ENCODE results near the gene ITGAL. TPM values are rescaled to one million over a fixed set of nuclear protein-coding genes. Genes with fewer than 3 reads are reported as not detected.
"Not testable (repeated sequence)": the region's sequence is repeated elsewhere in the genome, so short reads cannot be mapped to it uniquely, and the experiment has no call there.

ITGAL gene
- polyA plus RNA-seq, 5 donors, result 3.5 to 6.6 (median 4.5) TPM

DNA sequence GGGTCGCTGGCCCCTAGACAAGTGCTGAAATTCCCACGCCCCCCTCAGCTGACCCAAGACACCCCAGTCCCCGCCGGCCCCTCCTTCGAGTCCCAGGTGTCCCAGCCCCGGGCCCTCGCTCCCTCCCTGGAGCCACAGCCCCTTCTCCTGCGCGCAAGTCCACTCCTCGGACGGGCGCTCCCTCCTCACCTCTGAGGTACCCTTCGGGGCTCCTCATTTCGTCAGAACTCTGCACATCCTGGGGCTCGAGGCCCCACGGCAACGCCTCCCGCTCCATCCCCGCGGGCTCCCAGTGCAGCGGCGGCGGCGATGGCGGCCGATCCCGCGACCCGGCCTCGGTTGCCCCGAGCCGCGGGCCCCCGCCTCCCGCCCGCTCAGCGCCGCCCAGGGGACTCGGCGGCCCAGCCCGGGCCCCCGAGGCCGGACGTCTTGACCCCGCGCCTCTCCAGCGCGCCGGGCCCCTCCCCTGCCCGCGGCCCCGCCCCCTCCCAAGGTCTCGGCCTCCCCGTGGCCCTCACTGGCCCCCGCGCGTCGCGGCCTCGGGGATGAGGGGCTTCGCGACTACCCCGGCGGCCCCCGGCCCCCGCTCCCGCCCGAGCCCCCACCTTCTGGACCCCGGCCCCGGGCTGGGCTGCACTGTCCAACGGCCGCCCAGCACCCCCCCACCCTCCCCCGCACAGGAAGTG lies 53.7 kb downstream of the ITGAL start, which contains the start of gene ZNF768:
TSS of gene ZNF768 (minus strand) at position 430 of the 686 bp plus-strand sequence. CDS start at position 277, 153 bp downstream.
- peak in 1 of 2 donors; percentile 26 for DNase-seq

DNA sequence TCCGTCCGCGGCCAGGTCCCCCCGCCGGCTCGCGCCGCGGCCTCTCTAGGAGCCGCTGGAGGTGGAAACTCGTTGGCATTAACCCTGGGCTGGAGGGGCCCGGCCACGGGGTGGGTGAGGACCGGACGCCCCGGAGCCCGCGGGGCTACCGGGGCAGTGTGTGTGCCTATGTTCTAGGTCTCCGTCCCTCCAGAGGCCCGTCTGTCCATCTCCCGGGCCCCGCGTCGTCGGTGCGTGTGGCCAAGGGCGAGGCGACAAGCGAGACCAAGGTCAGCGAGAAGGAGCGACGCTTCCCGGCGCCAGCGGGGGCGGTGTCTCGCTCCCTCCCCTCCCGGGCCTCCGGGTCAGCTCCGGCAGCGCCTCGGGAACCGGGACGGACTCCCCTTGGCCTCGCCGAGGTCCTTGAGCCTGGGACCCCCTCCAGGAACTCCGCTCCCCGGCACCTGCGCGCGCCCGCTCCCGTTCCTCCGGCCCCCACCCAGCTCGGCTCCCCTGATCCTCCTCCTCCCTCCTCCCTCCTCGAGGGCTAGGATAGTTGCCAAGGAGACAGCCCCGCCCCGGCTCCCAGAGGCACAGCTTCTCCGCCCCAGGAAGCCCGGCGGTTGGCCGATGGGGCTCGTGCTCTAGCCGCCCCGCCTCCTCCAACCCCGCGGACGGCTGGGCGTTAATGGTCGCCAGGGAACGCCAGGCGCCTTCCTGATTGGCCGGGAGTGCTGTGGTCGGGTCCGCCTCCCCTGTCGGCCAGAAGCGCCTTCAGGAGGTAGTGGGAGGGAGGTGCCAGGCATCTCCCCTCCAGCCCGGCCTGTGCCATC lies 54.5 kb downstream of the ITGAL start:
- peak; percentile 98 for DNase-seq

GRCh38 chr16:30527635-30528178 lies 55.2 kb downstream of the ITGAL start:
- DNase-seq, result no peak

DNA sequence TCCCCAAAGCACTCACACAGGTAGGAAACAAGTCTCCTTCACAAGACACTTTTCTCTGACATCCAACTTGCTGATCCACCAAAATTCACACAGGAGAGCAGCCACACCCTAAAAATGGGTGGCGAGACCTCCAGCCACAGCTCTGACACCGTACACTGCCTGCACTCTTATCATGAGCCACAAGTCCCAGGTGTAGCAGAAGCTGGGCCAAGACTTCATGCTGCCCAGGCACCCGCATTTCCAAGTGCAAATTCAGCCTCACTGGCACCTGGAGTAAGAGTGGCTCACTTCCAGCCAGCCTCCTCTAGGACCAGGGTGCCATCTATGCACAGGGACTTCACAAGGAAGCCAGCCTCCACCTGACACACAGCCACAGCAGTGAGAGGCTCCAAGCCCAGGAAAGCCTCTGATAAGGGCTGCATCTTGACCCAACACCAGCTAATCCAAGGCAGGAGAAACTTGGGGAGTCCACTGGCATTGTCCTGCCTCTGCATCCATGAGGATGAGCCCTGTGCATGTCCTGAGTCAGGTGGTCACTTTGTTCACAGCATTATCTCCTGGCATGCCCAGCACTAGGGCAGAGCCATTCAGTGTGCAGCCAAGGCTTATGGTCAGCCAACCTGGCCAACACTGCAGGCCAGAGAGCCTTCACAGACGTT lies 56.4 kb downstream of the ITGAL start:
- DNase-seq, result no peak

GRCh38 chr16:30530163-30531037 lies 57.9 kb downstream of the ITGAL start:
- DNase-seq, result no peak

DNA sequence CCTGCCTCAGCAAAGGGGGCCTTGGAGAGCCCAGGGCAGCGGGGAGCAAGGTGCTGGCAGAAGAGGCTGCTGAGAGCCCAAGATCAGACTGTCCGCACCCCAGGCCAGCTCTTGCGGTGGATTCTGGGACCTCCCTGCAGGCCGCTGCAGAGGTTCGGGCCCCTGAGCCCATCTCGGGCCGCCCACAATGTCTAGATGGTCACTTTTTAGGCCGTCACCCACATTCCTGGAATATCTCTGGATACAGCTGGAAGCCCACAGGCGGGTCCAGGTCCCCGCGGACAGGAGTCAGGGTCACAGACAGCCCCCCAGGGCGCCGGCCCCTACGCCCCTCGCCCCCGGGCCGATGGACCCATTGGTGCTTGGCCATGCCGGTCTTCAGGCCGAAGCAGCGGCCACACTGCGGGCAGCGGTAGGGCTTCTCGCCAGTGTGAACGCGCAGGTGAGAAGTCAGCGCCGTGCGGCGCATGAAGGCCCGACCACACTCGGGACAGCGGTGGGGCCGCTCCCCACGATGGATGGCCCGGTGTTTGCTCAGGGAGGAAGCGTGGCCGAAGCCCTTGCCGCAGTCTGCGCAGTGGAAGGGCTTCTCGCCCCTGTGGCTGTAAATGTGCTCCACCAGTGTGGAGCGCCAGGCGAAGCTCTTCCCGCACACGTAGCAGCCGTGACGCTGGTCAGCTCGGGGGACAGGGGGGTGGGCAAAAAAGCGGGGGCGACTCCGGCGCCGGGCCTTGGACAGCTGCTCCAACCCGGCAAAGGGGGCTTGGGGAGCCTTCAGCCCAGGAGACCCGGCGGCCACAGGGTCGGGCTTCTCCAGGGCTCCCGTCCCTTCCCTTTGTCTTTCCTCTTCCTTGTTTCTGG lies 60.0 kb downstream of the ITGAL start:
- no peak for DNase-seq

GRCh38 chr16:30533146-30533522 lies 60.6 kb downstream of the ITGAL start:
- DNase-seq, result no peak

DNA sequence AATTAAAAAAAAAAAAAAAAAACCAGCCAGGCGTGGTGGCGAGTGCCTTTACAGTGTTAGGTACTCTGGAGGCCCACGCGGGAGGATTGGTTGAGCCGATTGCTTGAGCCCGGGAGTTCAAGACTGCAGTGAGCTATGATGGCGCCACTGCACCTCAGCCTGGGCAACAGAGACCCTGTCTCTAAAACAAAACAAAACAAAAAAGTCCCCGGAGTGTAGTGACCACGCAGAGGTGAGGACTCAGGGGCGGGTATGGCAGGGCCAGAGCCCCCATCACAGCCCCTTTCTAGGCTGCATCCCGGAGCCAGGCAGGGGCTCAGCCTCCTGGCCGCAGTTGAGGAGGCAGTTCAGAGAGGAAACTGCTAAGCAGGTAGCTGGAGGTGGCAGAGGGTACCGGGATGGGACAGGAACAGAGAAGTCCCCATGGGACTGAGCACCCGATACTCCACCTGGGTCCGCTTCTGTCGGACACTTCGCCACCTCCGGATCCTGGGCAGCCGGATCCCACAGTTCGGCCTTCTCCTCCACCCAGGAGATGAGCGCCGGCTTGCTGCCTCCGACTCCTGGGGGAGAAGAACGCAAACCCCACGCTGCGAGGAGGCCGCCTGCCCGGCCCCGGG lies 61.3 kb downstream of the ITGAL start:
- DNase-seq, result no peak

GRCh38 chr16:30534368-30535105 lies 62.0 kb downstream of the ITGAL start, which contains the start of gene ZNF747:
ZNF747 (minus strand) TSS chr16:30534858; CDS start chr16:30534679, 179 bp downstream.
- peak; percentile 91 for DNase-seq

- DNase-seq, result no peak
Observed at GRCh38 chr16:30535106-30535776, 62.7 kb downstream of the ITGAL start.

- peak in 1 of 2 donors; percentile 69 for DNase-seq
Observed at GRCh38 chr16:30535777-30536190, 63.2 kb downstream of the ITGAL start.

DNA sequence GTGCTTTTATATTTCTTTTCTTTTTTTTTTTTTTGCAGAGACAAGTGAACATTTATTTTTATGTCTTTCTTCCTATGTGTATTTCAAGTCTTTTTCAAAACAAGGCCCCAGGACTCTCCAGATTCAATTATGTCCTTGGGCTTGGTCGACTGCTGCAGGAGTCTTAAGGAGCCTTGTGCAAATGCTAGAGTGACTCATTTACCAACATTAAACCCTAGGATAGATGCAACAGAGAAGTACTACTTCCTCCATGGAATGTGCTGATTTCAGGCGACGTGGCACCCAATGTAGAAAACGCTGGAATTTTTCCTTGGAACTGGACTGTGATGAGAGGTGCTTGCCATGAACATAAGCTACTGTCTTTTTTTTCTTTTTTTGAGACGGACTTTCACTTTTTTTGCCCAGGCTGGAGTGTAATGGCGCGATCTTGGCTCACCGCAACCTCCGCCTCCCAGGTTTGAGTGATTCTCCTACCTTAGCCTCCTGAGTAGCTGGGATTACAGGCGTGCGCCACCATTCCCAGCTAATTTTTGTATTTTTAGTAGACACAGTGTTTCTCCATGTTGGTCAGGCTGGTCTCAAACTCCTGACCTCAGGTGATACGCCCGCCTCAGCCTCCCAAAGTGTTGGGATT lies 64.0 kb downstream of the ITGAL start:
- DNase-seq, result not testable (repeated sequence)

- no peak for DNase-seq
Observed at GRCh38 chr16:30539000-30539964, 66.7 kb downstream of the ITGAL start.

DNA sequence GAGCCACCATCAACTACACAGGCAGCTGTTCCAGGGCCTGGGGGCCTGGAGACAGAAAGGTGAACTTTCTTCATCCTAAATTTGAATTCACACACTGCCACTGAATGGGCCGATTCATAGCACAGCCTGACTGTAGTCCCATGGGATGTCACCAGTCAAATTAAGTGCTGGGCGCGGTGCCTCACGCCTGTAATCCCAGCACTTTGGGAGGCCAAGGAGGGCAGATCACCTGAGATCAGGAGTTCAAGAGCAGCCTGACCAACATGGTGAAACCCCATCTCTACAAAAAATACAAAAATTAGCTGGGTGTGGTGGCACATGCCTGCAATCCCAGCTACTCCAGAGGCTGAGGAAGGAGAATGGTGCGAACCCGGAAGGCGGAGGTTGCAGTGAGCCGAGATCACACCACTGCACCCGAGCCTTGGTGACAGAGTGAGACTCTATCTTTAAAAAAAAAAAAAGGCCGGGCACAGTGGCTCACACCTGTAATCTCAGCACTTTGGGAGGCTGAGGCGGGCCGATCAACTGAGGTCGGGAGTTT lies 67.5 kb downstream of the ITGAL start:
- not testable (repeated sequence) for DNase-seq

DNA sequence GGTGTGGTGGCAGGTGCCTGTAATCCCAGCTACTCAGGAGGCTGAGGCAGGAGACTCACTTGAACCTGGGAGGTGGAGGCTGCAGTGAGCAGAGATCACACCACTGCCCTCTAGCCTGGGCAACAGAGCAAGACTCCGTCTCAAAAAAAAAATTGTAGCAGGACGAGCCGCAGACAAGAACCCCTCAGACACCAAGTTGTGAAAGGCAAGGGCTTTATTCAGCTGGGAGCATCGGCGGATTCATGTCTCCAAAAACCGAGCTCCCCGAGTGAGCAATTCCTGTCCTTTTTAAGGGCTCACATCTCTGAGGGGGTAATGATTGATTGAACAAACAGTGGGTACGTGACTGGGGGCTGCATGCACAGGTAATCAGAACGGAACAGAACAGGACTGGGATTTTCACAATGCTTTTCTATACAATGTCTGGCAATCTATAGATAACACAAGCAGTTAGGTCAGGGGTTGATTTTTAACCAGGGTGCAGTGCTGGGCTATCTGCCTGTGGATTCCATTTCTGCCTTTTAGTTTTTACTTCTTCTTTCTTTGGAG lies 68.4 kb downstream of the ITGAL start:
- DNase-seq, result not testable (repeated sequence)
